GM18502 (cell line): ENCODE data around the gene PROC.
A peak's percentile ranks its signal among the peaks of the same experiment; 100 is the strongest.

Source experiments
- ATAC-seq: cut with Tn5 transposase; IDR thresholded peaks from one replicate; pipeline ENCODE4 v1.9.1; 2021; ENCODE audit warnings: mild to moderate bottlenecking; ENCODE audit not compliant: unreplicated experiment, poor library complexity

Gene PROC

GRCh38 chr2:127413200-127413599 is 5.0 kb upstream of the PROC start:
- ATAC-seq: no peak

- ATAC-seq: no peak
Observed at GRCh38 chr2:127413782-127414637, 4.2 kb upstream of the PROC start.

- no peak for ATAC-seq
Observed at GRCh38 chr2:127414638-127415592, 3.3 kb upstream of the PROC start.

GRCh38 chr2:127415593-127416505 is 2.4 kb upstream of the PROC start:
- peak; percentile 81 for ATAC-seq

GRCh38 chr2:127416506-127417001 is 1.7 kb upstream of the PROC start:
- ATAC-seq: peak; percentile 4

GRCh38 chr2:127417406-127417805 is 821 bp upstream of the PROC start:
- no peak for ATAC-seq

- ATAC-seq: no peak
Observed at GRCh38 chr2:127419112-127419430, 844 bp downstream of the PROC start.

GRCh38 chr2:127419448-127420038 is 1.3 kb downstream of the PROC start:
- no peak for ATAC-seq

GRCh38 chr2:127420039-127420864 is 2.0 kb downstream of the PROC start:
- no peak for ATAC-seq

- no peak for ATAC-seq
Observed at GRCh38 chr2:127421116-127421800, 3.0 kb downstream of the PROC start.

GRCh38 chr2:127421871-127422558 is 3.8 kb downstream of the PROC start:
- ATAC-seq: no peak

- no peak for ATAC-seq
Observed at GRCh38 chr2:127422559-127423477, 4.6 kb downstream of the PROC start.

- no peak for ATAC-seq
Observed at GRCh38 chr2:127423478-127423843, 5.2 kb downstream of the PROC start.

GRCh38 chr2:127423880-127424279 is 5.7 kb downstream of the PROC start:
- no peak for ATAC-seq

GRCh38 chr2:127424598-127425520 is 6.6 kb downstream of the PROC start:
- no peak for ATAC-seq
